Measurements from ENCODE around the gene DNAL4. TPM values are rescaled to one million over a fixed set of nuclear protein-coding genes. Genes with fewer than 3 reads are reported as not detected.

DNAL4 gene
- total RNA-seq, 2 donors from 2014 or later = 11.4 to 13.8 TPM

DNA sequence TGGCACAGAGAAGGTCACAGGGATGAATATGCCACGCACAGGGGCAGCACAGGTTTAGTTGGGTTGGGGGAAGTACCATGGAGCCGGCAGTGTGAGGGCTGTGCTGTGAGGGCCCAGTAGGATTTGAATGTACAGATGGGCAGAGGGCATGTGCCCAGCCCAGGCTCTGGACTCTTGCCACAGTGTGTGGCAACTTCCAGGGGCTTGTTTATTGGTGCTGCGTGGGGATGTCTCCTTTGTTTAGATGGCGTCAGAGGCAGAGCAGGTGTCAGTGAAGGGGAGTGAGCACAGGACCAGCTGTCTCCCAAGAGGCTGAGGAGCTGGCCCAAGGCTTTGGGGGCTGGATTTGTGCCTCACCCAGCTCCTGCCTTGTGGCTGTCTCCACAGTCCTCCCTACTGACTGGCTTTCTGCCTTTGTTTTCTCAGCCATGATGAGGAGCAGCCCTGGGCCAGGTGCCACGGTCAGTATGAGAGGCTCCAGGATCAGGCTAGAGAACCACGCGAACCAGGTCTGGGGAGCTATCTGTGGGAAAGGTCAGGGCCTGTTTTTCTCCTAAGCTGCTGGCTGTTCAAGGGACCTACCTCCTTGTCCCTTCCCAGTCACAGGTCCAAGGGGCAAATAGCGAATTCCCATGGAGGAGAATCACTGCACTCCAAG is 60.1 kb downstream of the DNAL4 start:
- ATAC-seq = peak; percentile 43
- TF ChIP-seq, protein P1, sequence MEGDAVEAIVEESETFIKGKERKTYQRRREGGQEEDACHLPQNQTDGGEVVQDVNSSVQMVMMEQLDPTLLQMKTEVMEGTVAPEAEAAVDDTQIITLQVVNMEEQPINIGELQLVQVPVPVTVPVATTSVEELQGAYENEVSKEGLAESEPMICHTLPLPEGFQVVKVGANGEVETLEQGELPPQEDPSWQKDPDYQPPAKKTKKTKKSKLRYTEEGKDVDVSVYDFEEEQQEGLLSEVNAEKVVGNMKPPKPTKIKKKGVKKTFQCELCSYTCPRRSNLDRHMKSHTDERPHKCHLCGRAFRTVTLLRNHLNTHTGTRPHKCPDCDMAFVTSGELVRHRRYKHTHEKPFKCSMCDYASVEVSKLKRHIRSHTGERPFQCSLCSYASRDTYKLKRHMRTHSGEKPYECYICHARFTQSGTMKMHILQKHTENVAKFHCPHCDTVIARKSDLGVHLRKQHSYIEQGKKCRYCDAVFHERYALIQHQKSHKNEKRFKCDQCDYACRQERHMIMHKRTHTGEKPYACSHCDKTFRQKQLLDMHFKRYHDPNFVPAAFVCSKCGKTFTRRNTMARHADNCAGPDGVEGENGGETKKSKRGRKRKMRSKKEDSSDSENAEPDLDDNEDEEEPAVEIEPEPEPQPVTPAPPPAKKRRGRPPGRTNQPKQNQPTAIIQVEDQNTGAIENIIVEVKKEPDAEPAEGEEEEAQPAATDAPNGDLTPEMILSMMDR (IDR thresholded peaks at IDR 0.05) = peak in 1 of 7 experiments; percentile 15
- TF ChIP-seq POLR2A (IDR thresholded peaks at IDR 0.05) = peak in 1 of 3 donors; percentile 39
- H3K36me3 ChIP-seq (replicated peaks in 1 of 2; ENCODE audit: insufficient read depth in 1 of 2, low read depth in 2 of 2) = peaks cover 10 to 41% of the 10 kb centered on the region in 2 donors
- peak; percentile 71 to 90 (median 81) for DNase-seq
- H3K9me3 ChIP-seq = no peaks in the 10 kb centered on the region
- H3K4me3 ChIP-seq = no peak overlapping the region
- H3K27ac ChIP-seq = peak overlapping the region; percentile 85 to 94 (median 90)
- H3K4me1 ChIP-seq = peaks cover 53% of the 10 kb centered on the region
- 16 to 27% methylated on average over 5 to 8 of the region's 8 CpGs for WGBS, 2 donors
- intact Hi-C loops (cut with DNase I) = no loop called here
- no peaks in the 10 kb centered on the region for H3K27me3 ChIP-seq

DNA sequence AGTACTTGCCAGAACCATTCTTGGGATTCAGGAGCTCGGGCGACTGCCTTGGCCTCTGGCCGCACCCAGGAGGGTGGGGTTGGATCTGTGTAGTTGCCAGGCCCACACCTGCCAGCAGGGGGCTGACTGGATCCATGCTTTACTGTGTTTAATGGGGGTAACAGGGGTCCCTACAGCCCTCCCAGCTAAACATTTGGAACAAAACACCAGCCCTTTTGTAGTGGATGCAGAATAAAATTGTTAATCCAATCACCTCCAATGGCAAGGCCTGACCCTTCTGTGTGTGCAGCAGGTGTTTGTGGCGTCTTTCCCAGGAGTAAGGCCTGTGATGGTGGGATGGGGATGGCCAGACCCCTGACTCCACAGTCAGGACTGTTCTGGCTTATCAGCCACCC is 60.6 kb downstream of the DNAL4 start:
- Histone ChIP-seq H3K9me3 (no peaks in the 10 kb centered on the region), H3K27ac (peak overlapping the region; percentile 85 to 94 (median 90)), H3K27me3 (no peaks in the 10 kb centered on the region), H3K4me1 (peaks cover 53% of the 10 kb centered on the region), H3K36me3 (replicated peaks in 1 of 2; ENCODE audit: insufficient read depth in 1 of 2, low read depth in 2 of 2) (peaks cover 10 to 42% of the 10 kb centered on the region in 2 donors), H3K4me3 (no peak overlapping the region)
- TF ChIP-seq POLR2A (IDR thresholded peaks at IDR 0.05) = no peak
- TF ChIP-seq, protein P1 (IDR thresholded peaks at IDR 0.05) = peak; percentile 21 to 68 (median 58)
- DNase-seq = peak in 3 of 4 donors; percentile 55 to 68 (median 65)
- 19 to 20% methylated on average over 2 to 4 of the region's 4 CpGs for WGBS, 2 donors
- ATAC-seq = peak; percentile 43
- intact Hi-C loops (cut with DNase I) = no loop called here

DNA sequence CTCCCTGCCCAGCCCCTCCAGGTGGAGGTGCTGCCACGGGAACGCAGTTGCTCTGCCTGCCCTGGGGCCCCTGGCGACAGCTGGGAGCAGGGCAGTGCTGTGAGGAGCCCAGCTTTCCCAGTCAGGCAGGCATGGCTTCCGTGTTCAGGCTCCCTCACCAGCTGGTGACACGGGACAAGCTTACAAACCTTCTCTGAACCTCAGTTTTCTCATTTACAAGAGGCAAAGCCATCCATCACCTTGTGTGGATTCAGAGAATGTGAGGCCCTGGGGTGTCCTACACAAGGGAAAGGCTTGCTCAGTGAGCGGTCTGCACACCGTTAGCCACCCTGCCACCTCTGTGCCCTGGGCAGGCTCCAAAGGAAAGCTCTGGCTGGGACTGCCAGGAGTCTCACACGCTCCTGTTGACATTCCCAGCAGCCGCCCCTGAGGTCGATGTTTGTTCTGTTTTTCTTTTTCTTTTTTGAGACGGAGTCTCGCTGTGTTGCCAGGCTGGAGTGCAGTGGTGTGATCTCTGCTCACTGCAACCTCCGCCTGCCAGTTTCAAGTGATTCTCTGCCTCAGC is 61.6 kb downstream of the DNAL4 start:
- Histone ChIP-seq H3K27me3 (no peaks in the 10 kb centered on the region), H3K4me1 (peaks cover 53% of the 10 kb centered on the region), H3K9me3 (no peaks in the 10 kb centered on the region), H3K27ac (peak overlapping the region; percentile 85 to 94 (median 90)), H3K36me3 (replicated peaks in 1 of 2; ENCODE audit: insufficient read depth in 1 of 2, low read depth in 2 of 2) (peaks cover 2 to 43% of the 10 kb centered on the region in 2 donors), H3K4me3 (no peak overlapping the region)
- DNase-seq (peak; percentile 69 to 84 (median 78)), ATAC-seq (peak; percentile 57)
- intact Hi-C loops (cut with DNase I) = no loop called here
- TF ChIP-seq POLR2A (IDR thresholded peaks at IDR 0.05) = peak in 2 of 3 donors; percentile 48 to 53
- TF ChIP-seq, protein P1 (IDR thresholded peaks at IDR 0.05) = peak in 3 of 7 experiments; percentile 28 to 34 (median 34)
- WGBS, 2 donors = 28 to 29% methylated on average over 13 of the region's 13 CpGs

DNA sequence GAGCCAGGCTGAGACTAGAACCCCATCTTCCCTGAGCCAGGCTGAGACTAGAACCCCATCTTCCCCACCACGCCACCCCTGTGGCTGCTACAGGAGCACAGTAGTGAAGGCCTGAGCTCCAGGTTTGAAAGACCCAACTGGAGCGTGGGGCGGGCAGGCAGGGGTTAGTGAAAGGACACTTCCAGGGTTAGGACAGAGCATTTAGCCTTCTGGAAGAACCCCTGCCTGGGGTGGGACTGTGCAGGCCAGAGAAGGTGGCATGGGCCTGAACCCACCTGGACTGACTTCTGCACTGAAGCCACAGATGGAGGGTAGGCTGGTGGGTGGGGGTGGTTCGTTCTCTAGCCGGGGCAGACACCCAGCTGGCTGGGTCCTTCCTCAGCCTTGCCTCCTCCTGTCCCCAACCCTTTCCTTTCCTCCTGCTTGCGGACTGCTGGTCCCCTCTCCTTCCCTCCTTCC is 62.2 kb downstream of the DNAL4 start:
- Histone ChIP-seq H3K9me3 (no peaks in the 10 kb centered on the region), H3K27ac (peak overlapping the region; percentile 85 to 94 (median 90)), H3K27me3 (no peaks in the 10 kb centered on the region), H3K4me3 (no peak overlapping the region), H3K36me3 (replicated peaks in 1 of 2; ENCODE audit: insufficient read depth in 1 of 2, low read depth in 2 of 2) (peaks cover 0 to 45% of the 10 kb centered on the region in 2 donors), H3K4me1 (peaks cover 53% of the 10 kb centered on the region)
- intact Hi-C loops (cut with DNase I) = no loop called here
- no peak for TF ChIP-seq POLR2A (IDR thresholded peaks at IDR 0.05)
- TF ChIP-seq, protein P1 (IDR thresholded peaks at IDR 0.05) = no peak
- 50 to 81% methylated on average over 2 to 6 of the region's 6 CpGs for whole genome bisulfite sequencing, 2 donors
- DNase-seq (peak in 1 of 4 donors; percentile 15), ATAC-seq (no peak)
